SW 1271 (cell line): Measurements from ENCODE around the gene GPR85.
"Not testable (repeated sequence)": the region's sequence is repeated elsewhere in the genome, so short reads cannot be mapped to it uniquely, and the experiment has no call there.

ENCODE experiments used
- DNase-seq, 2 experiments: peaks; one replicate each; lab custom pipeline; 2025; lab: John Stamatoyannopoulos, UW

GPR85 gene

GRCh38 chr7:113083816-113084495 is 2.7 kb downstream of the GPR85 start:
- no peak for DNase-seq

GRCh38 chr7:113083132-113083815 is 3.4 kb downstream of the GPR85 start:
- no peak for DNase-seq

GRCh38 chr7:113078331-113078730 is 8.3 kb downstream of the GPR85 start:
- DNase-seq: no peak

GRCh38 chr7:113076703-113077102 is 9.9 kb downstream of the GPR85 start:
- no peak for DNase-seq

- no peak for DNase-seq
These were observed 15.2 kb downstream of the GPR85 start for GRCh38 chr7:113071465-113071864.

GRCh38 chr7:113062499-113062898 is 24.1 kb downstream of the GPR85 start:
- DNase-seq: no peak

- DNase-seq: no peak
These were observed 26.5 kb downstream of the GPR85 start for GRCh38 chr7:113060100-113060499.

GRCh38 chr7:113054938-113055337 is 31.7 kb downstream of the GPR85 start:
- DNase-seq: no peak

- DNase-seq: not testable (repeated sequence)
These were observed 32.4 kb downstream of the GPR85 start for GRCh38 chr7:113054272-113054671.

- DNase-seq: not testable (repeated sequence)
These were observed 37.4 kb downstream of the GPR85 start for GRCh38 chr7:113049221-113049620.

GRCh38 chr7:113046453-113046852 is 40.2 kb downstream of the GPR85 start:
- no peak for DNase-seq

- no peak for DNase-seq
These were observed 41.2 kb downstream of the GPR85 start for GRCh38 chr7:113045379-113045778.

- no peak for DNase-seq
These were observed 42.2 kb downstream of the GPR85 start for GRCh38 chr7:113044394-113044793.

- no peak for DNase-seq
These were observed 45.8 kb downstream of the GPR85 start for GRCh38 chr7:113040849-113041248.

GRCh38 chr7:113033959-113034358 is 52.7 kb downstream of the GPR85 start:
- DNase-seq: no peak
